GM18502 (cell line): ENCODE measurements around the gene CST2.
"Not testable (repeated sequence)": the region's sequence is repeated elsewhere in the genome, so short reads cannot be mapped to it uniquely, and the experiment has no call there.

ENCODE experiments used
- ATAC-seq: cut with Tn5 transposase; IDR thresholded peaks from one replicate; pipeline ENCODE4 v1.9.1; 2021; ENCODE audit warnings: mild to moderate bottlenecking; ENCODE audit not compliant: unreplicated experiment, poor library complexity

CST2 gene

DNA sequence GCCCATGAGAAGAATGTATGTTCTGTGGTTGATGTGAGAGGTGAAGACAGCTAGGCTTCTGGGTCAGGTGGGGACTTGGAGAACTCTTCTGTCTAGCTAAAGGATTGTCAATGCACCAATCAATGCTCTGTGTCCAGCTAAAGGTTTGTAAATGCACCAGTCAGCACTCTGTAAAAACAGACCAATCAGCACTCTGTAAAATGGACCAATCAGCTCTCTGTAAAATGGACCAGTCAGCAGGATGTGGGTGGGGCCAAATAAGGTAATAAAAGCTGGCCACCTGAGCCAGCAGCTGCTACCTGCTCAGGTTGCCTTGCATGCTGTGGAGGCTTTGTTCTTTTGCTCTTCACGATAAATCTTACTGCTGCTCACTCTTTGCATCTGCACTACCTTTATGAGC is 15.0 kb downstream of the CST2 start:
- ATAC-seq: not testable (repeated sequence)

DNA sequence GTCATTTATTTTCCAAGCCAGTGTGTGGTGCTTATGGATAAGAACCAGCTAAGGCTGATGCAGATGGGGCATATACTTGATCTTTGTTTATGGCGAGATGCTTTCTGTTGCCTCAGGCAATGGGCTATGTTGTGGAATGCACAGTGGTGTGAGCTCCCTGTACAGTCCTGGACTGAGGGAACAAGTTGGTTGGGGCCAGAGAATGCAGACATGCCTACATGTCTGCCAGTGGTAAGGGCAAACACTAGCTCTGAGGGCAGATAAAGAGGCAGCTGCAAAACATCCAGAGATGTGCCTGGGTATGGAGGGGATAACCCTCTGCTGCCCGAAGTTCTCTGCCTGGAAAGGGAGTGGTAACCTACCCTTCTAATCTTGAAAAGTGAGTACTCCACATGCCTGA is 16.2 kb downstream of the CST2 start:
- ATAC-seq: not testable (repeated sequence)

DNA sequence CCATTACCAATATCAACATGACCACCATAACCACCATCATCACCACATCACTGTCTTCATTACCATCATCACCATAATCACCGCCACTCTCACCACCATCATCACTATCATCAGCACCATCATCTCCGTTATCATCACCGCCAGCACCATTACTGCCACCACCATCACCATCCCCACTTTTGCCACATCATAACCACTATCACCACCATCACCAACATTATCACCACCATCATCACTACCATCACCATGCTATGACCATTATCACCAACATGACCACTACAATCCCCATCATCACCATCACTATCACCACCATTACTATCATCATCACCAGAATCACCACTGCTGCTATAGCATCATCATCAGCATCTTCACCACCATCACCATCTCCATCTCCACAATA is 25.7 kb downstream of the CST2 start:
- ATAC-seq: no peak

DNA sequence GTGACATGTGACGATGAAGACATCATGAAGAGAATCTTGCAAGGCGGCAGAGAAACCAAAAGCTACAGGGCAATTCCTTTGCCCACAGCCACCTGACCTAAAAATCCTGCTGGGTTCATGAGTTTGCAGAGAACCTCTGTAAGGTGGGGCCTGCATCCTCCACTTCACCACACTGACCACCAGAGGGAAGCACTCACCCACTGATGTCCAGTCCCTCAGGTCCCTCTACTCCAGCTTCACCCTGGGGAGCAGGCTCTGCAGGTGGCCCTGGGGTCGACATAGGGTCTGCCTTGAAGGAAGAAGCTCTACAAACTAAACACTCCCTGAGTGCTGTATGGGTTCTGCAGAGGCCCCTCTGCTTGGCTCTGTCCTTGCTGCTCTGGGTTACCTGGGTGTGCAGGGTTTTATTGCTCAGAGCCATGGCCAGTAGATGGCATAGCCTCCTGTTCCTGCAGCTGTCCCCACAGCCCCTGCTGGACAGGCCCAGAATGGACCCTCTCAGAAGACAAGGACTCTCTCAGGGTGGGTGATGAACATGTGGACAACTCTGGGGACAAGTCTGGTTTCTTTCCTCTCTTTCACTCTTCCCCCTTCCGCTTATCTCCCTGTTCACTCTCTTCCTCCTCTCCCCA is 27.2 kb downstream of the CST2 start:
- ATAC-seq: peak; percentile 87

DNA sequence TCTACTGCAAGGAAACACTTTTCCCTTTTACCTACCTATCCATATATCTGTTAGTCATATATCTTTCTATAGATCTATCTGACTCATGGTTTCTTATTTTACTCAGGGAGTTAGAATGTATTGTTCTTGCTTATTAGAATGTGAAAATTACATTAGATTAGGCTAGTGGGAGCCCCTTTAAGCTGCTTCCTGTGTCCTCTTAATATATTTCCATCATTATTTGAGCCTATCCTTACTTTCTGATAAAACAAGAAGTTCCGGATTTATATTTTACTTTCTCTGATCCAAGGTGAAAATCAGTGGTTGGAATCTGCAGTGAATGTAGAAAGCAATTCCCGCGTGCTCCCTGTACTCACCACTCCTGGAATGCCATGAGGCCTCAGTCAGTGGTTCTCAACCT is 31.0 kb downstream of the CST2 start:
- ATAC-seq: no peak

DNA sequence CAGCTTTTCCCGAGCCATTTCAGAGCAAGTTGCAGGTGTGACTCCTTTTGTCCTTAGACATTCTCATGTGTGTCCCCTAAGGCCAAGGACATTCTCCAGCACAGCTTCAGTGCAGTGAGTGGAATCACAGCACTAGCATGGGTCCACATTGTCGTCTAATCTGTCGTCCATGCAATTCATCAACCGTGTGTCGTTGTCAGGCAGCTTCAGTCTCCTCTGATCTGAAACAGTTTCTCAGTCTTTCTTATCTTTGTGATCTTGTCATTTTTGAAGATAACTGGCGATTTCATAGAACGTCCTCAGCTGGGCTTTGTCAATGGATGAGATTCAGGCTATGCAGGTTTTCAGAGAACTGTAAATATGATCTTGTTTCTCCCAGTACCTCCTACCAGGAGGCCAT is 31.7 kb downstream of the CST2 start:
- ATAC-seq: no peak

DNA sequence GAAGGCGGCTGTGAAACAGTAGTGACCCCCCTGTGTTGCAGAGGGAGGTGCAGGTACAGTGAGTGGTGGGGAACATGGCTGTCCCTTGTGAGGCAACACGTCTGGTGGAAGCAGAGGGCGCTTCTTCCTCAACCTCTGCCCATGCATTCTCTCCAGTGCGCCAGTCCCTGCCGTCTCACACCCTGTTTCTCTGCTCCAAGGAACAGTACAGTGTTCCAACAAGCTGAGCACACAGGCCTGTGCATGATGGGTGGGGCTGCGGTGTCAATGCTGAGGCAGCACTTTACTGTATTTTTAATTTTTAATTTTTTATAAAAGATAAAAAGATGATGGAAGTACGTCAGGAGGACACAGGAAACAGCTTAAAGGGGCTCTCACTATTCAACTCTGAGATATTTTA is 32.5 kb downstream of the CST2 start:
- no peak for ATAC-seq

DNA sequence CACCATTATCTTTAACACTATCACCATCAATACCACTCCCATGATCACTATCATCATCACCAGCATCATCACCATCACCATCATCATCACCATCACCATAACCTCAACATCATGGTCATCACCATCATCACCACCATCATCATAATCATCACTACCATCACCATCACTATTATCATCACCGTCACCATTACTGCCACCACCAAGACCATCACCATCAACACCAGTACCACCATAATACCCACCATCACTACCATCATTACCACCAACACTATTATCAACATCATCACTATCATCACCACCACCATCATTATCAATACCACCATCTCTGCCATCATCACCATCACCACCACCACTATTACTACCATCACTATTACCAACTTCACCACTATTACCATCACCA is 43.1 kb downstream of the CST2 start:
- ATAC-seq: no peak

DNA sequence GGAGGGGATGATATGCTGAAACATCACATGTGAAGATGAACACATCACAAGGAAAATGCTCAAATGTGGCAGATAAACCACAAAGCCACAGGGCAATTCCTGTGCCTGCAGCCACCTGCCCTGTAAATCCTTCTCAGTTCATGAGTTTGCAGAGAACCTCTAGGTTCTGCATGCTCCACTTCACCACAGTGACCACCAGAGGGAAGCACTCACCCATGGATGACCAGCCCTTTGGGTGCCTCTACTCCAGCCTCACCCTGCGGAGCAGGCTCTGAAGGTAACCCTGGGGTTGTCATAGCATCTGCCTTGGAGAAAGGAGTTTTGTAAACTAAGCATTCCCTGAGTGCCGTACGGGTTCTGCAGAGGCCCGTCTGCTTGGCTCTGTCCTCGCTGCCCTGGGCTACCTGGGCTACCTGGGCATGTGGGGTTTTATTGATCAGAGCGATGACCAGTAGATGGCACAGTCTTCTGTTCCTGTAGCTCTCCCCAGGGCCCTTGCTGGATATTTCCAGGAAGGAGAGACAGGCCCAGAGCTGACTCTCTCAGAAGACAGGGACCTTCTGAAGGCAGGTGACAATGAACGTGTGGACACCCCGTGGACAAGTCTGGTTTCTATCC is 44.1 kb downstream of the CST2 start:
- ATAC-seq: no peak

DNA sequence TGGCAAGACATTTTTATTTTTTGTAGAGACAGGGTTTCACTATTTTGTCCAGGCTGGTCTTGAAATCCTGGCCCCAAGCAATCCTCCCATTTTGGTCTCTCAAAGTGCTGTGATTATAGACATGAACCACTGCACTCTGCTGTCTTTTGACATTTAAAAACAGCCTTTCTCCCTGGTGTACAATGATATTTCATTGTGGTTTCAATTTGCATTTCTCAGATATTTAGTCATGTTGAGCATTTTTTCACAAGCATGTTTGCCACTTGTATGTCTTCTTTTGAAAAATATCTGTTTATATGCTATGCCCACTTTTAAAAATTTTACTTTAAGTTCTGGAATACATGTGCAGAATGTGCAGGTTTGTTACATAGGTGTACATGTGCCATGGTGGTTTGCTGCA is 47.9 kb downstream of the CST2 start:
- not testable (repeated sequence) for ATAC-seq

DNA sequence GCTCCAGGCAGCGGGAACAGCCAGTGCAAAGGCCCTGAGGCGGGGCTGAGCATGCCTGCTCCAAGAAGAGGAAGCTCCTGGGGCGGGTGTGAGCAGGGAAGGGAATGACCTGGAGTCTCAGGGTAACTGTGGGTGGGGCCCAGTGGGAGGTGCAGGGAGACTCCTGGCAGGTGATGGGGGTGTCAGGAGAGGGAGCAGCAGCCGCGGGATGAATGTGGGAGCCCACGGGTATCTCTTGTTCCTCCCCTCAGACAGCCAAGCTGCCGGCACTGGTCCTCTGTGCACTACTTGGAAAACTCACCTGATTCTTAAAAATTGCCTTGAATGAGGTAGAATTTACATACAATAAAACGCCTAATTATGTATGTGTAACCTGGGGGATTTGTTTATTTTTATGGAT is 49.1 kb downstream of the CST2 start:
- ATAC-seq: not testable (repeated sequence)

DNA sequence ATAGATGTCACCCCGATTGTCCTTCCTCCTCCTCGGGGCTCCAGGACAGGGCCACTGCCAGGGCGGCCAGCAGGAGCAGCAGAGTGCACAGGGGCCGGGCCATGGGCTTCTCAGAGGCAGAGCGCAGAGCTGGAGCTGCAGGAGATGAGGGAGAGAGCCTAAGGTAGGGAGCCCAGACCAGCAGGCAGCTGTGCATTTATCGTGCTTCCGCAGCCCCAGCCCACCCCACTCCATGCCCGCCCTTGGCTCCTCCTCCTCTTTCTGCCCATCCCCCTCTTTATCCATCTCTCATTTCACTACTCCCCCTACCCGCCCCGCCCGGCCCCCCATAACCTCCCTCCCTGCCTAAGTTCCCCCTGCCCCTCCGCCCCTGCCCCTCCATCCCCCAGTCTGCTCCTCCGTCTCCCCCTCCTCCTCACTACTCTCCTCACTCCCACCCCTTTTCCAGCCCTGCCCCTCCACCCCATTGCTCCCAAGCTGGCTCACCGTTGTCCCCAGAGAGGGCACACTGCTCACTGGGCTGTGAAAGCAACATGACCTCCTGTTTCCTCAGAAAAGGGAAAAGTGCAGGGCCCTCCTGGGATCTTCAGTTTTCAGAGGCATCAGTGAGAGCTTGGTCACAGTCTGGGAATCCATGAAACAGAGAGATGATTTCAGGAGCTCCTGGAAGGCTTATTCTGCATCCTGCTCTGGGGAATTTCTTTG is 50.3 kb downstream of the CST2 start:
- ATAC-seq: no peak

DNA sequence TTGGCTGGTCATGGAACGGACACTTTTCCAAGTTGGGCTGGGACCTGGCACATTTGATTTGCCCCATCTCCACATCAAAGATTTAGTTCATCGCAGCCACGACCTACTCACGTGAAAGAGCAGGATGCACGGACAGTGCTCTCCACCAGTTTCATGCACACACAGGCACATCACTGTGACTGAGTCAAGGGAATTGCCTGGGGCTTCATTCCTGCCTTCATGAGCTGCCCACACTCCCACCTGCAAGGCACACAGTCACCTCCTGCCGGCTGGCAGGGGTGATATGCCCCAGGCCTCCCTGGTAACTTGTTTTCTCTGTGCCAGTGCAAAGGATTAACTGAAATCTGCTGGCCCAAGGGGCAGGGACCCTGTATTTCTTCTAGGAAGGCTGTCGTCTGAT is 52.4 kb downstream of the CST2 start:
- ATAC-seq: no peak
